ENCODE data around the gene DLGAP1. TPM values are rescaled to one million over a fixed set of nuclear protein-coding genes. Genes with fewer than 3 reads are reported as not detected.

DLGAP1 gene
- total and polyA plus RNA-seq, 4 donors = 0.54 to 11.8 (median 3.1) TPM

- H3K9me3 ChIP-seq (ENCODE audit: control insufficient read depth in 4 of 4, insufficient read depth in 3 of 4, low read length in 3 of 4) = peaks cover 0 to 4% (median 0%) of the 10 kb centered on the region in 4 donors
- WGBS, 2 donors = 71 to 73% methylated on average over 9 of the region's 9 CpGs
- ATAC-seq (ENCODE audit: insufficient read depth, low FRiP score) = no peak
- no peak for DNase-seq
- no peaks in the 10 kb centered on the region for H3K27me3 ChIP-seq (ENCODE audit: control insufficient read depth in 3 of 3, insufficient read depth in 3 of 3, low read length in 2 of 3)
- TF ChIP-seq CTCF (IDR thresholded peaks at IDR 0.05; ENCODE audit: control extremely low read depth, extremely low read depth) = no peak
- H3K36me3 ChIP-seq (ENCODE audit: control insufficient read depth in 4 of 4, insufficient read depth in 4 of 4, low read length in 4 of 4) = no peaks in the 10 kb centered on the region
- H3K4me3 ChIP-seq = no peak overlapping the region
- H3K27ac ChIP-seq (ENCODE audit: low read depth in 1 of 2, low read length in 1 of 2) = no peak overlapping the region
- peaks cover 0 to 6% (median 2%) of the 10 kb centered on the region in 5 donors for H3K4me1 ChIP-seq (ENCODE audit: control insufficient read depth in 5 of 5, insufficient read depth in 5 of 5, low read length in 5 of 5)
- no peak overlapping the region for H3K9ac ChIP-seq (ENCODE audit: insufficient read depth in 1 of 2, low read length in 2 of 2)
Measured at GRCh38 chr18:3689986-3690763, 764.9 kb downstream of the DLGAP1 start.

GRCh38 chr18:3689091-3689490 is 766.0 kb downstream of the DLGAP1 start:
- TF ChIP-seq CTCF (IDR thresholded peaks at IDR 0.05; ENCODE audit: control extremely low read depth, extremely low read depth) = no peak
- no peak for DNase-seq
- Histone ChIP-seq H3K4me3 (no peak overlapping the region), H3K27me3 (ENCODE audit: control insufficient read depth in 3 of 3, insufficient read depth in 3 of 3, low read length in 2 of 3) (no peaks in the 10 kb centered on the region), H3K36me3 (ENCODE audit: control insufficient read depth in 4 of 4, insufficient read depth in 4 of 4, low read length in 4 of 4) (no peaks in the 10 kb centered on the region), H3K4me1 (ENCODE audit: control insufficient read depth in 5 of 5, insufficient read depth in 5 of 5, low read length in 5 of 5) (peaks cover 0 to 6% (median 2%) of the 10 kb centered on the region in 5 donors), H3K9ac (ENCODE audit: insufficient read depth in 1 of 2, low read length in 2 of 2) (no peak overlapping the region), H3K9me3 (ENCODE audit: control insufficient read depth in 4 of 4, insufficient read depth in 3 of 4, low read length in 3 of 4) (peaks cover 0 to 4% (median 0%) of the 10 kb centered on the region in 4 donors), H3K27ac (ENCODE audit: low read depth in 1 of 2, low read length in 1 of 2) (no peak overlapping the region)
- 48 to 58% methylated on average over 3 of the region's 3 CpGs for WGBS, 2 donors
- ATAC-seq (ENCODE audit: insufficient read depth, low FRiP score) = no peak

- TF ChIP-seq CTCF (IDR thresholded peaks at IDR 0.05; ENCODE audit: control extremely low read depth, extremely low read depth) = no peak
- Histone ChIP-seq H3K36me3 (ENCODE audit: control insufficient read depth in 4 of 4, insufficient read depth in 4 of 4, low read length in 4 of 4) (no peaks in the 10 kb centered on the region), H3K4me3 (no peak overlapping the region), H3K27me3 (ENCODE audit: control insufficient read depth in 3 of 3, insufficient read depth in 3 of 3, low read length in 2 of 3) (no peaks in the 10 kb centered on the region), H3K9ac (ENCODE audit: insufficient read depth in 1 of 2, low read length in 2 of 2) (no peak overlapping the region), H3K4me1 (ENCODE audit: control insufficient read depth in 5 of 5, insufficient read depth in 5 of 5, low read length in 5 of 5) (peaks cover 0 to 6% (median 2%) of the 10 kb centered on the region in 5 donors), H3K27ac (ENCODE audit: low read depth in 1 of 2, low read length in 1 of 2) (no peak overlapping the region), H3K9me3 (ENCODE audit: control insufficient read depth in 4 of 4, insufficient read depth in 3 of 4, low read length in 3 of 4) (peaks cover 0 to 4% (median 0%) of the 10 kb centered on the region in 4 donors)
- ATAC-seq (ENCODE audit: insufficient read depth, low FRiP score) (no peak), DNase-seq (peak in 2 of 3 donors; percentile 56 to 60)
- WGBS, 2 donors = 60 to 77% methylated on average over 5 of the region's 5 CpGs
Measured at GRCh38 chr18:3688690-3689089, 766.4 kb downstream of the DLGAP1 start.

Data from lung (tissue), 12 donors.